C4-2B (cell line): ENCODE measurements around the gene RGCC.

Source experiments
- ZFX ChIP-seq: fragments of 450-650 bp; IDR thresholded peaks from 2 replicates; pipeline ENCODE4 v1.6.1; 2017
- TF ChIP-seq, protein P1 (sequence below): fragments of 450-650 bp; conservative IDR thresholded peaks from 2 replicates; pipeline ENCODE4 v1.5.1; 2017; ENCODE audit warnings: mild to moderate bottlenecking

DNA sequence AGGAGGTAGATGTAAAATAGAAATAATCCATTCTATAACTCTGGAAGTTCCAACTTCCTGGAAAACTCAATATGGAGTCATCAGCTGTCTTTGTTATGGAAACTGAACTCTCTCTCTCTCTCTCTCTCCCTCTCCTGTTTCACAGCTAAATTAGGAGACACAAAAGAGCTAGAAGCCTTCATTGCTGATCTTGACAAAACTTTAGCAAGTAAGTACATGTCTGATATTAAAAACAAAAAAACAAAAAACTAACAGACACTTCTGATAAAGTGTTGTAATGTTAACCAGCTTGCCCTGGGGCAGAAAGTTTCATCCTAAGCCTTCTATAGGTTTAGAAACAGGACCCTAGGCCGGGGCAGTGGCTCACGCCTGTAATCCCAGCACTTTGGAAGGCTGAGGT lies 11.3 kb downstream of the RGCC start:
- TF ChIP-seq, protein P1, sequence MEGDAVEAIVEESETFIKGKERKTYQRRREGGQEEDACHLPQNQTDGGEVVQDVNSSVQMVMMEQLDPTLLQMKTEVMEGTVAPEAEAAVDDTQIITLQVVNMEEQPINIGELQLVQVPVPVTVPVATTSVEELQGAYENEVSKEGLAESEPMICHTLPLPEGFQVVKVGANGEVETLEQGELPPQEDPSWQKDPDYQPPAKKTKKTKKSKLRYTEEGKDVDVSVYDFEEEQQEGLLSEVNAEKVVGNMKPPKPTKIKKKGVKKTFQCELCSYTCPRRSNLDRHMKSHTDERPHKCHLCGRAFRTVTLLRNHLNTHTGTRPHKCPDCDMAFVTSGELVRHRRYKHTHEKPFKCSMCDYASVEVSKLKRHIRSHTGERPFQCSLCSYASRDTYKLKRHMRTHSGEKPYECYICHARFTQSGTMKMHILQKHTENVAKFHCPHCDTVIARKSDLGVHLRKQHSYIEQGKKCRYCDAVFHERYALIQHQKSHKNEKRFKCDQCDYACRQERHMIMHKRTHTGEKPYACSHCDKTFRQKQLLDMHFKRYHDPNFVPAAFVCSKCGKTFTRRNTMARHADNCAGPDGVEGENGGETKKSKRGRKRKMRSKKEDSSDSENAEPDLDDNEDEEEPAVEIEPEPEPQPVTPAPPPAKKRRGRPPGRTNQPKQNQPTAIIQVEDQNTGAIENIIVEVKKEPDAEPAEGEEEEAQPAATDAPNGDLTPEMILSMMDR: no peak
- no peak for TF ChIP-seq ZFX
